Measurements from ENCODE around the gene SCARB1.

DNA sequence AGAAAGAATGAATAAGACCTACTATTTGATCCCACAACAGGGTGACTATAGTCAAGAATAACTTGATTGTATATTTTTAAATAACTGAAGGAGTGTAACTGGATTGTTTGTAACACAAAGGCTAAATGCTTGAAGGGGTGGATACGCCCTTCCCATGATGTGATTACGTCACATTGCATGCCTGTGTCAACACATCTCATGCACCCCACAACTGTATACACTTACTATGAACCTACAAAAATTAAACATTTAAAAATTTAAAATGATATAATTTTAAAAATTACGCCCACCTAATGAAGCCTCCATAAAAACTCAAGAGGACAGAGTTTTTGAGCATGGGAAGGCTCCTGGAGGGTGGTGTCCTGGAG, 94.5 kb downstream of the SCARB1 start:
- TF ChIP-seq, protein P1, sequence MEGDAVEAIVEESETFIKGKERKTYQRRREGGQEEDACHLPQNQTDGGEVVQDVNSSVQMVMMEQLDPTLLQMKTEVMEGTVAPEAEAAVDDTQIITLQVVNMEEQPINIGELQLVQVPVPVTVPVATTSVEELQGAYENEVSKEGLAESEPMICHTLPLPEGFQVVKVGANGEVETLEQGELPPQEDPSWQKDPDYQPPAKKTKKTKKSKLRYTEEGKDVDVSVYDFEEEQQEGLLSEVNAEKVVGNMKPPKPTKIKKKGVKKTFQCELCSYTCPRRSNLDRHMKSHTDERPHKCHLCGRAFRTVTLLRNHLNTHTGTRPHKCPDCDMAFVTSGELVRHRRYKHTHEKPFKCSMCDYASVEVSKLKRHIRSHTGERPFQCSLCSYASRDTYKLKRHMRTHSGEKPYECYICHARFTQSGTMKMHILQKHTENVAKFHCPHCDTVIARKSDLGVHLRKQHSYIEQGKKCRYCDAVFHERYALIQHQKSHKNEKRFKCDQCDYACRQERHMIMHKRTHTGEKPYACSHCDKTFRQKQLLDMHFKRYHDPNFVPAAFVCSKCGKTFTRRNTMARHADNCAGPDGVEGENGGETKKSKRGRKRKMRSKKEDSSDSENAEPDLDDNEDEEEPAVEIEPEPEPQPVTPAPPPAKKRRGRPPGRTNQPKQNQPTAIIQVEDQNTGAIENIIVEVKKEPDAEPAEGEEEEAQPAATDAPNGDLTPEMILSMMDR (IDR thresholded peaks at IDR 0.05): no peak
- TF ChIP-seq POLR2A (IDR thresholded peaks at IDR 0.05) (no peak), EP300 (IDR thresholded peaks at IDR 0.05) (no peak)

Data from tibial nerve (tissue), 4 donors.